NCI-H187 treated with DMSO at 0.1 percent for 48 hours (cell line): ENCODE data around the gene MRPL36.
"Not testable (repeated sequence)": the region's sequence is repeated elsewhere in the genome, so short reads cannot be mapped to it uniquely, and the experiment has no call there.

Experiments used
- DNase-seq: peaks from one replicate; lab custom pipeline; 2025; lab: John Stamatoyannopoulos, UW

Gene MRPL36

DNA sequence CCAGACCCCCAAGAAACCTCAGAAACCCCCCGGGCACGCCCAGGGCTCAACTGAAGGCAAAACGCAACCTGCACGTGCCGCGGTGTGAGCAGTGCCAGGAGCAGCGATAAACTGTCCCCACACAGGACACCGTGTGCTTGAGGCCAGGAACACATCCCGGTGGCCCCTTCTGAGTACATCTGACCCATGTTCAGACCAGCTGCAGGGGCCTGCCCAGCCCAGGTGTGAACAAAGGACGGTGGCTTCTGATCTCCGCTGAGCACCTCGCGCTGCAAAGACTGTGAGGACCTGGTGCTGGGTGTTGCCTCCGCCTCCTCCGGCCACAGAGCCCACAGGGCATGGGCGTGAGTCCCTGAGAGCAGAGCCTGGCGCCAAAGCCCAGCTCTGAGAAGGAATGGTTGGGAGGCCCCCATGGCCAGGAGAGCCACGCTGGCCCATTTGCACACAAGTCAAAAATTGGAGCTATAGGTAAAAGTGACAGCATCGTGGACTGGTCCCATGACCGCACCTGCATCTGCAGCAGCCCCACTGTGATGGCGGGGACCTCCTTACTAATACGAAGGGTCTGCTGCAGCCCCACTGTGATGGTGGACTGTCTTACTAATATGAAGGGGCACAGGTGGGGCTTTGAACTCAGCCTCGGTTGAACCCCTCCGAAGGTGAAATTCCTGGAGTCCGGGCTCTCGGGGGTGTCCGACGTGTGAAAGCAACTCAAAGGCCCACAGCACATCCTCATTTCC lies 33.0 kb upstream of the MRPL36 start:
- DNase-seq = no peak

DNA sequence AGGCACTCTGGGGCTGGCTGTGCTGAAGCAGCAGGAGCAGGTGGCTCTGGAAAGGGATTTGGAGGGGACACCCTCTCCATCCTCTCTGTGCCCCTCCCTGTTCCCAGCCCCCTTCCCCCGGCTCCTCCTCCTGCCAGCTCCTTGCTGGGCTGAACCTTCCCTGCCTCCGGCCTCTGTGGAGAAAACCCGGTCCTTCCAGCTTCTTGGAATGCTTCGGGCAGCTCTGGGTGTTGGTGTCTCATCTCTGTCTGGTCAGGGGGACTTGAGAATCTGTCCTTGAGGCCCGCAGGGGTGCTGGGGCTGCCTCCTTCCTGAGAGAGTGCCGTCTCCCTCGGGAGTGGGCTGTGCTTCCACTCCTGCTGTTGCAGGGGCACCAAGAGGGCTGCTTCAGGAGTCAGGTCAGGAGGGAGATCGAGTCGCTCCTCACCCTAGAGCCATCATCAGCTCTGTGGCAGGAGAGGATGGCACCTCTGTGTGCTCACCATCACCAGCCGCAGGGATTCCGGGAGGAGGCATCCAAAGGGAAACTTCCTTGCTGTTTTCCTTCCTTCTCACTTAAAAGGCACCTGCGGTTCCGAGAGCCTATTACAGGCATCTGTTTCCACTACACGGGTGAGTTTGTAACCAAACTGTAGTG lies 32.2 kb upstream of the MRPL36 start:
- no peak for DNase-seq

DNA sequence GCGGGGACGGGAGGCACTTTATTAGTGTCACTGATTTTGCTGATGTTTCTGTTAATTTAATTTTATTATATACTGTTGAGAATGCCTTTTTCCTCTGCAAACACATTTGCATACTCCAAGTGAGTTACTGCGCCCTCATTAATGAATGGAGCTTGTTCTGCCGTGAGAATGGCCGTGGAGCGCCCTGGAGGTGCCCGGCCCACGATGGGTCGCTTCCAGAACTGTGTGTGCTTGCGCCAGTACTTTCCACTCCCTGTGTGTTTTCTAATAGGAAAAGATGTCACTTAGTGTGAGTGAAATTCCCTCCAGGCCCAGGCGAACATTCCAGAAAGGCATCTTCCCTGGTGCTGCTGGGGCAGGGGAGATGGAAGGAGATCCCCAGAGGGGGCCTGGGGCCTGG lies 31.6 kb upstream of the MRPL36 start:
- no peak for DNase-seq

DNA sequence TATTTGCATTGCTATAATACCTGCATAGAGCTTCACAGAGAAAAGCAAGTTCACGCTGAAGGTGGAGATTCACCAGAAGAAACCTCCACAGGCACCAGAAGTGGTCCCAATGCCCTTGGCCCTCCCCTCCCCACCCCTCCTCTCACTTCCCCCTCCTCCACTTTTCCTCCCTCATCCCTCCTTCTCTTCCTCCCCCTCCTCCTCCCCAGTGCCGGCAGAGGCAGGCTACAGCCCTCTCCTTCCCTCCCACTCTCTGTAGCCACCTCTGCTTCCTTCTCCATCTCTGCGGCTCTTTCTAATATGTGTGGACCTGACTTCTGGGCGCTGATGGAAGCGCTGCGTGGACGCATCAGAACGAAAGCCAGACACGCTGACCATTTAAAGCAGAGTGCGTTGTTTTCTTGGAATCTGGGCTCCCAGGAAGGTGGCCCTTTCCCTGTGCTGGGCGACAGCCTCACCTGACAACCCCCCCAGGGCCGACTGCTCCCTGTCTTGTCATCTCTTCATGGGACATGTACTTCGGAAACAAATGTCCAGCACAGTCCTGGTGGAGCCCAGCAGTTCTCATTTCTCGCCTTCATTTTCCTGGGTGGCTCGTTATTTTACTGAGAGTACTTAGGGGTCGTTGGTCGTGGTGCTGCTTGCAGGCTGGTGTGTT lies 31.1 kb upstream of the MRPL36 start:
- no peak for DNase-seq

DNA sequence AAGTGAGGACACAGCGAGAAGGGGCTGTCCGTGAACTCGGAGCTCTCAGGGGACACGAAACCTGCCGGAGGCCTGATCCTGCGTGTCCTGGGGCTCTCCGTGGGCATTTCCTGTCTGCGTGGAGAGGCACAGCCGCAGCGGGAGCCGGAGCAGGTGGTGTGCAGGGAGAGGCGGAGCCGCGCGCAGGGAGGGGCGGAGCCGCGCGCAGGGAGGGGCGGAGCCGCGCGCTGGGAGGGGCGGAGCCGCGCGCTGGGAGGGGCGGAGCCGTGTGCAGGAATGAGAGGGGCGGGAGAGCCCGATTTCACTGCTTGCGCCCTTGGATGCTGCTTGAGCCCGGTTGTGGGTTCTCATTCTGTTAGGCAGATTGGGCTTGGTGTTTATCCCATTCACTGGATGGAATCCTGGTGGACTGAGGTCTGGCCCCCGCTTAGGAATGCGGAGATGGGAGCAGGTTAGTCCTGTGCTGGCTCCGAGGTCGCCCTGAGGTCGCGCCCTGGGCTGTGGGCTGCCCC lies 28.3 kb upstream of the MRPL36 start:
- no peak for DNase-seq

DNA sequence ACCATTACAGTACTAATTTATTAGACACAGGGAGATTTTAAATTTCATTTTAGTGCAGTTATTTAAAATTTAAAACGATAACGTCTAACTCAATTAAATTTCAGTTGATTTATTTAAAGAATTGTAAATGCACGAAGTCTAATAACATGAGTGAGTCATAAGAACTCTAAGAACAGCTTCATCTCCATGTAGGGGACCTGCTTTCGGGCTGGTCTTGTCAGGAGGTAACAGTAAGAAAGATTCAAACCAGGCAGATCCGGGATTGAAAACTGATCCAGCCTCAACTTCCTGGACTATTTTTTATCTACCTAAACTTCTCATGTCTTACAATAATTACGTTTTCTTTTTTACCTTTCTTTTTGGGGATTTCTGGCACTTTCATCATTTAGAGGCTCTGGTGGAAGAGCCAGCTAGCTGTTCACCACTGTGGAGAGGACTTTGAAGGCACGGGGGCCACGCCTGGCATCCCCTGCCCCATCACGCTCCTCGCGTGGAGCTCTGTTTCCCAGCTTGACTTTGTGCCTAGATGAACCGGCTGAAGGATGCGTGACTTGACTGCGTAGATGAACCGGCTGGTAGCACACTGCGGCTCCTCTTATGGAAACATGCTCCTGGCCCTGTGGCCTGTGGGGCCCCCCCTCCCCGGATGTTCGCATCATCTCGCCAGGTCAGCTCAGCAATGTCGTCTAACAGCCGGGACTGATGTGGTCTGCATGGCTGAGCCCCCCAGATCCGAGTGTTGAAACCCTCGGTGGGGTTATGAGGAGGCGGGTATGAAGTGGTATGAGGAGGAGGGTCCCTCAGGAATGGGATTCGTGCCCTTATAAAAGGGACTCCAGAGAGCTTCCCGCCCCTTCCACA lies 27.6 kb upstream of the MRPL36 start:
- DNase-seq = no peak

DNA sequence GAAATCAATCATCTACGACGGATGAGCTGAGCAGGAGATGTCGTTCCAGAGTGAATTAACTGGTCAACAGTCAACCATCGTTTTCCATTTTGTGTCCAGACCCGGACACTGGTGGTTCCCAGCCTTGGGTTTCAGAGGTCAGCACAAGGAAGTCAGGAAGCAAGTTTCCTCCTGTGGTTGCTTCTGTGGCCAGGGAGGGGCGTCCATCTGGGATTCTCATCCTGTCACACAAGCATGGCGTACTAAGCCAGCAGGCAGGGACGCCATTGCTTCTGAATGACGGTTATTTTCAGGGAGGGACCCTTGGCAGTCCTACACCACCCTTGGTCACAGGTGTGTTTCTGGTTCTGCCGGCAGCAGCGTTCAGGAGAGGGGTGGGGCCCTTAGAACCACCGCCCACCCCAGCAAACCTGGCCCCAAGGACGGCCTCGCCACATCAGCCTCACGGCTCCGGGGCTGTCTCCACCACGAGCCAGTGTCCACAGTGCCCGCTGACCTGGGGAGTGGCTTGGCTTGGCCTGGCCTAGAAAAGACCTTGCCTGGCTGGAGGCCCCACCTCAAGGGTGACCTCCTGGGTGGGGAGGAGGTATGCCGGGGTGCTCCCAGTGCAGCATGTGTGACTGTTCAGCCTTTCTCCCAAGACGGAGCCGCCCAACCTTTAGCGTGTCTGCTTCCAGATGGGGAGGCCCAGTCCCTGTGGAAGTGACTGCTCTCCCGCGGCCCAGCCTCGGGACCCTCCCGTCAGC lies 26.8 kb upstream of the MRPL36 start:
- no peak for DNase-seq

DNA sequence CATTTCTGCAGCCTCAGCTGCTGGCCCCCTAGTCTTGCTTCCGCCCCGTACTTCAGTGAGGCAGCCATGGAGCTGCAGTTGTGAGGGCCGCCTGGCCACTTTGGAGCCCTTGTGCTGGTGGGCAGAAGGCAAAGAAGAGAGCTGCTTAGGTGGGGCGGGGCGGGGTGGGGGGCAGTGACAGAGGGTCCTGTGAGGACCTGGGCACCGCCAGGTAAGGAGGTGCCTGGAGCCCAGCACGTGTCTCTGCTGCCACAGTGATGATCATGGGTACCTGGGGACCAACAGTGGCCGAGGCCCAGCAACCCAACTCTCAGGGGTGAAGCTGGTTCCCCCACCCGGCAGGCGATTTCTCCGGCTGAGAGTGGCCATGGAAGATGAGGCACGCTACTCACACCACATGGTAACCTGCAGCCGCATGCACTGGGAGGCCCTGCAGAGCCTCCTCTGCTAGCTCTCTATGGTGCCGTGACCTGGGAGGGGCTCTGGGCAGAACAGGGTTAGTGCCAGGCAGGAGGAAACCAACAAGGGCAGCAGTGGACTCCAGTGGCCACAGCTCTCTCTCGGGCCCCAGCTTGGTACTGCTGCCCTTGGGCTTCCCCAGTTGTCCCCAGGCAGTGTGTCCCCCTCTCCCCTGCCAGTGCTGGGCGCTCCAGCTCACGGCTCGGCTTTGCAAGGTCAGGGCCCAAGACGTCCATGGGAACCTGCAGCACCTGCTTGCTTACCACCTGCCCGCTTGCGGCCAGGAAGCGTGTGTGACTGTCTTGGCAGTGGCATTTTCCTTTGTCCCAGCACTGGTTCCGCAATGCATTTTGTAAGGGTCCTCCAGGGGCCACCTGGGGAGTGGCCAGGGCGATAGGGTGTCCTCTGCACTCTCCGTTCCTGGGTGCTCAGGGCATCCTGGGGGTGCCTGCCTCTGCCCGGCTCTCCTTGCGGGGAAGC lies 25.5 kb upstream of the MRPL36 start:
- no peak for DNase-seq

DNA sequence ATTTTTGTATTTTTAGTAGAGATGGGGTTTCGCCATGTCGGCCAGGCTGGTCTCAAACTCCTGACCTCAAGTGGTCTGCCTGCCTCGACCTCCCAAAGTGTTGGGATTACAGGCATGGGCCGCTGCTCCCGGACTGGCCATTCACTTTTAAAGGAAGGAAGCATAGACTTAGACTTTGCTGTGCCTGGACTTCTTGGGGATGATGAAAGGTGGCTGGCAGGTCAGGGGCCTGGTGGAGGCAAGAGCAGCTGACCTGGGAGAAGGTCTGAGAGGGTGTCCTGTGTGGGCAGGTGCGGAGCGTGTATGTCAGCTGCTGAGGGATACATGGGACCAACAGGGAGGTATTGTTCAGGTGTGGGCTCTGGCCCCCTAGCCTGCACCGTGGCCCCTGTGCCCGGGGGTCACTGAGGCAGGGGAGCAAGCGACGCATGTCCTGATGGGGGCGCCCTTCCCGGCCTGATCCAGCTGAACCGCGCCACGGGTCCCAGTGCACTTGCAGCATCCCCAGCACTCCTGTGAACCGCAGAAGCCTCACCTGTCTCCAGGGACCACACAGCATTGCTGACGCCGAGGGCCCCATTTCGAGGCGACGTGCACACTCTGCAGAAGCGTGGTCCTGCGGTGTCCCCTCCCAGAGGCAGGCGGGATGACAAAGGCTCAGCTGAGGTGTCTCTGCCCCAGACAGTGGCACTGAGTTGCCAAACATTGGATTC lies 24.6 kb upstream of the MRPL36 start:
- DNase-seq = no peak

DNA sequence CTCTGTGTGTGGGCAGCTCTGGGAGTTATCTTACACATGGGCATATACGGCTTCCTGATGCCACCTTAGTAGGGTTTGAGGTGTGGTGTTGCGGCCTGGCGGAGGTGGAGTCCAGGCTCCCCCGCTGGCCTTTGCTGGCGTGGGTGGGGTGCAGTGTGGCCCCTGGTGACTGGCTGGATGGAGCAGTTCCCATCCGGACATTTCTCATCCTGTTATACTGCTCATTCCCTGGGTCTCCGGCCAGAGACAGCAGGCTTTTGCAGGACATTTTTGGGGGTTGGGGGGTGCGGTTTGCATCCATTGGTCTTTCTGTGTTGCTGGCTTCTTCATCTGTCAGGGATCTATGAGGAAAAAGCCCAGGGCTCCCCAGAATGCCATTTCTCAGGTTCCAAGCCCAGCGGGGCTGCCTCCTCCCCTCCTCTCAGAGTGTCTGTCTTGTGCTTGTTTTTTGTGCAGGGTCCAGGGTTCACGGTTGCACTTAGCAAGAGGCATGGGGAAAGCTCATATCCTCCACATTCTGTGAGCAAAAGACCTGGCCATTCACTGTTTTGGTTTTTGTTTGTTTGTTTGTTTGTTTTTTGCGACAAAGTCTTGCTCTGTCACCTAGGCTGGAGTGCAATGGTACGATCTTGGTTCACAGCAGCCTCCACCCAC lies 23.9 kb upstream of the MRPL36 start:
- no peak for DNase-seq

DNA sequence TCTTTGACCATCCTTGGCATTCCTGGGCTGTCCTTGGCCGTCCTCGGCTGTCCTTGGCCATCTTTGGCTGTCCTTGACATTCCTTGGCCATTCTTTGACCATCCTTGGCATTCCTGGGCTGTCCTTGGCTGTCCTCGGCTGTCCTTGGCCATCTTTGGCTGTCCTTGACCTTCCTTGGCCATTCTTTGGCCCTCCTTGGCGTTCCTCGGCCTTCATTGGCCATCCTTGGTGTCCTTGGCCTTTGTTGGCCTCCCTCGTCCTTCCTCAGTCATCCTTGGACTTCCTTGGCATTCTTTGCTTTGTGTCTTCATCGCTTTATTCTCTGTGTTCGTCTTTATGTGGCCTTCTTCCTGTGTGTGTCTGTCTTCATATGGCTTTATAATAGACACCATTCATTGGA lies 22.2 kb upstream of the MRPL36 start:
- DNase-seq = no peak

DNA sequence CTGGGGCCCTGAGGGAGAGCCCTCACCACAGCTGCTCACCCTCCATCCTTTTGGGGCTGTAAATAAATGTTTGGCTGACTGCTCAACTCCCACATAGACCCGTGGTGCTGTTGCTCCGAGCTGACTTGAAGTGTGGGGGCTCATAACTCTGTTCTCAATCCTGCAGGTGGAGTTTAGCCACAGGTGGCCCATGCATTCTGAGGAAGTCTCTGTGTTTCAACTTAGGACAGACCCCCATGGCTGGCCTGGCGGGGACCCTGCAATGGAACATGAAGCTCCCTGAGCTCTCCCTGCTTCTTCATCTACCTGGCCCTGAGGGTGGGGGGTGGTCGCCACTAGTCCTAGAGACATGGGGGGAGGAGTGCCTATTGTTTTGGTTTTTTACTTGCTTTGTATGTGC lies 21.3 kb upstream of the MRPL36 start:
- DNase-seq = no peak

DNA sequence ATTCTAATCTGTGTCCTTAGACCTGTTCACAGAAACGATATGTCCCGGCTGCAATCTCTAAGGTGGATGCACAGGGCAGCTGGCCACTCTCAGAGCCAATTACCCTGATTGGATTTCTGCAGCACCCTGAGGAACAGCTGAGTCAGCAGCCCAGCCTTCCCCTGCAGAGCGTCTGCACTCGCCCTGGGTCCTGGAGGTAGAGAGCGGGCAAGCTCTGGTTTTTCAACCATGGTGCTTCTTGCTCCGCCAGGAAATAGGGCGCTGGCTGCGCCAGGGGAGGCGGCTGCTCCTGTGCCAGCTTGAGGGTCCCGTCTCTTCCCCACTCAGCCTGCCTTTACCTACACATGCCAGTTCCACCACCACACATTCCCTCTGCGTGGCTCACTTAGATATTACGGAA lies 20.7 kb upstream of the MRPL36 start:
- DNase-seq = no peak

DNA sequence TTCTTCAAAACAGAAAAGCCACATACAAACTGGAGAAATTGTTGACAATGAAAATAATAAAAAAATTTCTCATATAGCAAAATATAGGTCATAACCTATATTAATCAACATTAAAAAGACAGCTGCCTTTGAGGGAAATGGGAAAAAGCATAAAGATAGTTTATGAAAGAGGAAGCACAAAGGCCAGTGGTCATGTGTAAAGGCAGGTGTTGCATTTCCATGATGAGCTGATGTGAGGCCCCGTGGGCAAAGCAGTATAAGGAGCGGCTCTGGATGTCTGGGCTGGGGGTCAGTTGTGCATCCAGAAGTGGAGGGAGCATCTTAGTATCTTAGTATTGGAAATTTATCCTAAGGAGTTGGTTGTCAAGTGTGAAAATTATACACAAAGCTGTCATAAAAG lies 19.8 kb upstream of the MRPL36 start:
- DNase-seq = no peak

DNA sequence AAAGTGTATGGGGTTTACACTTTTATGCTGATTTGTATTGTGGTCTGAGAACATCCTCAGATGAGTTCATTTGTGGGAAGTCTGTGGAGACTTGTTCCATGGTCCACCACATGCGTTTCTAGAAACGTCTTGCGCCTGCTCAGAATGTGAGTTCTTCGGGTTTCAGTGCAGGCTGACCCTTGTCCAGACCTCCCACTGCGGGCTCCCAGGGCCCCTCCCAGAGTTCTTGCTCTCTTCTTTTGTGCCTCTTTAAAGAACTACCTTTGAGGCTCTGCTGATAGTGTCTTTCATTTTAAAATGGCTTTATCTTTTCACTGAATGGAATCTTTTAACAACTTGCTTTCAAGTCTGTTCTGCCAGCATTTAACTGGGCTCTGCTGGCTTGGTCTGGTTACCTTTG lies 19.1 kb upstream of the MRPL36 start:
- no peak for DNase-seq

DNA sequence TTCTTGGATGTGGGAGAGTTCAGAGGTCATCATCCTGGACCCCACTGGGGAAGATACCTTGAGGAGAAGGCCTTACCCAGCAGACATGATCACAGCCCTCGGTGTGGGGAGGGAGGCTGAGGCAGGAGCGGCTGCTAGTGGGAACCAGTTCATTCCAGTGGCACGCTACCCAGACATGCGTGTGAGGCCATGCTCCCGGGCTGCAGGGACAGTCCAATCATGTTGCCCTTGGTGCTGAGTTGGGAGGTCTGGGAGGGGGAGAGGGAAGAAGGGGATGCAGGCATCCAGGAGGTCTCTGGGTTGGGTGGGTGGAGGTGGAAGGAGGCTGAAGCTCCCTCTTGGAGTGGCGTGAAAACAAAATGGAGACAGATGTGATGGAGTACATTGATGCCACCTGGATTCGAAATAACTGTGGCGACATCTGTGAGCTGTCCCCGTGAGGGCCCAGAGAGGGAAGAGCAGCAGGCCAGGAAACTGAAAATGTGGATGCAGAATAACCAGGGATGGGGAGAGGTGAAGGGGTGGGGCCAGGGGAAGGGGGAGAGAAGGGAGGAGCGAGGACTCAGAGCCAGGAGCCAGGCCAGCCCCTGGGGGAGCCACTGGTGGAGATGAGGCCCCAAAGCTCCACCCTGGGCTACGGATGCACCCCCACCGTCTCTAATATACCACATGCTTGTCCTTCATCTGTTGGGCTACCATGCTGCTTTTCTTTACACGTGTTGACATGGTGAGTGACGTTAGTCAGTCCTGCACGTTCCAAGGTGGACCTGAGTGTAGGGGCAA lies 17.8 kb upstream of the MRPL36 start:
- DNase-seq = no peak

DNA sequence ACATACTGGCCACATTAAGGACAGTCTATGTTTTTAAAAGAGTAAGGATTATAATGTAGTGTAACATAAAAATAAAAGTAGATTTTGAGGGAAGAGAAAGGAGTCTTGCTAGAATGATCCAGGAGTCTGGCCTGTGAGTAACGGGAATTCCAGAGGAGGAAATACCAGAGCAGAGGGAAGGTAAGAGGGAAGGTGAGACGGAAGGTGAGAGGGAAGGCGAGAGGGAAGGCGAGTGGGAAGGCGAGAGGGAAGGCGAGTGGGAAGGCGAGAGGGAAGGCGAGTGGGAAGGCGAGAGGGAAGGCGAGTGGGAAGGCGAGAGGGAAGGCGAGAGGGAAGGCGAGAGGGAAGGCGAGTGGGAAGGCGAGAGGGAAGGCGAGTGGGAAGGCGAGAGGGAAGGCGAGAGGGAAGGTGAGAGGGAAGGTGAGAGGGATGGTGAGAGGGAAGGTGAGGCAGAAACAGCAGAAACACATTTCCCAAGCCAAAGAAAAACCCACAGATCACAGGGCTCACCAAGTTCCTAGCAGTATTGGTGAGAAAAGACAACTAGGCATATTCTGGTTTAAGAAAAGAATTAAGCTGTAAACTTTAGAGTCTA lies 17.0 kb upstream of the MRPL36 start:
- not testable (repeated sequence) for DNase-seq

DNA sequence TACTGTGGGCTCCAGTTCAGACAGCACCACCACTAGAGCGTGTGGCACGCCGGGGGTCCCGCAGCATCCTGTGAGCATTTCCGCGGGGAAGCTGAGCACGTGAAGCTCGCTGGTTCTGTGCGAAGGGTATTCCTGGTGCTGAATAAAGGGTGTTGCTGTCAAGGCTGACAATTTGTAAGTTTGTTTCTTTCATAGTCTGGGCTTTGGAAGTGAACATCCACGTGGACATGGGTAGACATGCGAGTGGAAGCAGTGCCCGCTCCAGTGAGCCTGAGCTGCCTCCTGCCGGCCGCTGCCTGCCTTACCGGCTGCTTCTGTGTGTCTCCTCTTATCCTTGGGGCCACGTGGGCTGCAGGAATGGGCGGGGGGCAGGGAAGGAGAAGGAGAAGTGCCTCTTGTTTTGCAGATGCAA lies 16.2 kb upstream of the MRPL36 start:
- no peak for DNase-seq
